Large intestine (tissue), 12 donors: Measurements from ENCODE around the gene MCAM. TPM values are rescaled to one million over a fixed set of nuclear protein-coding genes. Genes with fewer than 3 reads are reported as not detected.

ENCODE experiments used
- DNase-seq, 2 donors: peaks; one replicate each; pipeline versions ENCODE4 v3.0.0 to v3.0.0-alpha.2; 2013
- H3K27ac ChIP-seq: one replicate; pipeline ENCODE4 v1.5.1; 2013; ENCODE audit warnings: low read length
- H3K27me3 ChIP-seq: 2 replicates; pipeline ENCODE4 v1.6.1; 2013; ENCODE audit warnings: low read length; ENCODE audit not compliant: control insufficient read depth, insufficient read depth
- H3K36me3 ChIP-seq: 2 replicates; pipeline ENCODE4 v1.6.1; 2013; ENCODE audit warnings: low read length; ENCODE audit not compliant: control insufficient read depth, insufficient read depth
- H3K4me1 ChIP-seq: one replicate; pipeline ENCODE4 v1.6.1; 2013; ENCODE audit warnings: low read length; ENCODE audit not compliant: control insufficient read depth, insufficient read depth
- H3K4me3 ChIP-seq: one replicate; pipeline ENCODE4 v1.5.1; 2013; ENCODE audit warnings: low read length
- H3K9me3 ChIP-seq: one replicate; pipeline ENCODE4 v1.6.1; 2013; ENCODE audit warnings: mild to moderate bottlenecking, low read depth, low read length, moderate library complexity; ENCODE audit not compliant: control insufficient read depth
- WGBS: methylation state at CpG from one replicate; pipeline ENCODE4 v1.1.5; 2013; ENCODE audit warnings: low lambda C conversion rate; ENCODE audit not compliant: insufficient coverage; 5-methylcytosine and 5-hydroxymethylcytosine counted together
- long read RNA-seq, 11 donors: transcript quantifications; one replicate each; lab custom pipeline, GENCODE V29; 2026
- polyA plus RNA-seq: library from polyadenylated mRNA; unstranded; fragments of 120-200 nt; gene quantifications from one replicate; pipeline ENCODE4 v1.2.1, GENCODE V29; 2013

The MCAM gene
- polyA plus RNA-seq = 50.4 TPM
- long read RNA-seq, donor 1, partial matches to known transcripts = 0 of 3 reads
- long read RNA-seq, donor 1, other reads (novel, unspliced or antisense) = 0 of 3 reads
- long read RNA-seq, donor 2, partial matches to known transcripts = 0 of 3 reads
- long read RNA-seq, donor 2, other reads (novel, unspliced or antisense) = 0 of 3 reads
- long read RNA-seq, donor 3 = 0 reads
- long read RNA-seq, donor 4 = 0 reads
- long read RNA-seq, donor 5, partial matches to known transcripts = 0 of 1 reads
- long read RNA-seq, donor 5, other reads (novel, unspliced or antisense) = 0 of 1 reads
- long read RNA-seq, donor 6, partial matches to known transcripts = 0 of 4 reads
- long read RNA-seq, donor 6, other reads (novel, unspliced or antisense) = 0 of 4 reads
- long read RNA-seq, donor 7, partial matches to known transcripts = 0 of 2 reads
- long read RNA-seq, donor 7, other reads (novel, unspliced or antisense) = 0 of 2 reads
- long read RNA-seq, donor 8, partial matches to known transcripts = 5 of 9 reads
- long read RNA-seq, donor 8, other reads (novel, unspliced or antisense) = 0 of 9 reads
- long read RNA-seq, donor 9, partial matches to known transcripts = 0 of 5 reads
- long read RNA-seq, donor 9, other reads (novel, unspliced or antisense) = 0 of 5 reads
- long read RNA-seq, donor 10, partial matches to known transcripts = 0 of 3 reads
- long read RNA-seq, donor 10, other reads (novel, unspliced or antisense) = 0 of 3 reads
- long read RNA-seq, donor 11, transcript MCAM-201 (16 exons, 3,313 nt) = major isoform, 5 of 5 reads
- long read RNA-seq, donor 11, partial matches to known transcripts = 0 of 5 reads
- long read RNA-seq, donor 11, other reads (novel, unspliced or antisense) = 0 of 5 reads

GRCh38 chr11:119316729-119317591, at the start of gene MCAM:
TSS of gene MCAM (minus strand) at chr11:119317130. CDS start at chr11:119317101, 29 bp downstream.
- H3K27me3 ChIP-seq = peaks cover 81% of the 10 kb centered on the region
- H3K36me3 ChIP-seq = peaks cover 7% of the 10 kb centered on the region
- peaks cover 52% of the 10 kb centered on the region for H3K4me1 ChIP-seq

GRCh38 chr11:119365071-119365591, 48.2 kb upstream of the MCAM start:
- H3K27ac ChIP-seq = no peak overlapping the region
- H3K4me3 ChIP-seq = no peak overlapping the region
- H3K9me3 ChIP-seq = peaks cover 3% of the 10 kb centered on the region
- H3K27me3 ChIP-seq = peaks cover 3% of the 10 kb centered on the region
- H3K4me1 ChIP-seq = peaks cover 84% of the 10 kb centered on the region
- H3K36me3 ChIP-seq = no peaks in the 10 kb centered on the region
- WGBS = no CpG with 5 or more reads among the region's 6 CpGs
- peak in 1 of 2 donors; percentile 6 for DNase-seq

More at GRCh38 chr11:119316729-119317591, at the start of gene MCAM:
- DNase-seq = peak; percentile 39 to 42
- Histone ChIP-seq H3K9me3 (peaks cover 6% of the 10 kb centered on the region), H3K4me3 (peak within 1 kb of the TSS; percentile 60), H3K27ac (peak within 1 kb of the TSS; percentile 80)
- WGBS = no CpG with 5 or more reads among the region's 74 CpGs

- WGBS = no CpG with 5 or more reads among the region's 88 CpGs
Measured at GRCh38 chr11:119363851-119364590, 47.1 kb upstream of the MCAM start.

GRCh38 chr11:119363081-119363850, 46.3 kb upstream of the MCAM start:
- DNase-seq = peak in 1 of 2 donors; percentile 16
- Histone ChIP-seq H3K27me3 (peaks cover 3% of the 10 kb centered on the region), H3K27ac (no peak overlapping the region)

More at GRCh38 chr11:119363851-119364590, 47.1 kb upstream of the MCAM start:
- DNase-seq = peak in 1 of 2 donors; percentile 69
- H3K4me1 ChIP-seq = peaks cover 76% of the 10 kb centered on the region
- H3K36me3 ChIP-seq = peaks cover 3% of the 10 kb centered on the region
- peak overlapping the region; percentile 41 for H3K4me3 ChIP-seq
- peaks cover 3% of the 10 kb centered on the region for H3K27me3 ChIP-seq
- H3K9me3 ChIP-seq = peaks cover 3% of the 10 kb centered on the region
- no peak overlapping the region for H3K27ac ChIP-seq

GRCh38 chr11:119362741-119363080, 45.8 kb upstream of the MCAM start:
- H3K4me1 ChIP-seq = peaks cover 62% of the 10 kb centered on the region
- WGBS = no CpG with 5 or more reads among the region's 5 CpGs
- peaks cover 3% of the 10 kb centered on the region for H3K27me3 ChIP-seq
- peaks cover 9% of the 10 kb centered on the region for H3K36me3 ChIP-seq
- no peak for DNase-seq
- no peak overlapping the region for H3K4me3 ChIP-seq
- peaks cover 3% of the 10 kb centered on the region for H3K9me3 ChIP-seq
- no peak overlapping the region for H3K27ac ChIP-seq

More at GRCh38 chr11:119363081-119363850, 46.3 kb upstream of the MCAM start:
- peak overlapping the region; percentile 41 for H3K4me3 ChIP-seq
- peaks cover 9% of the 10 kb centered on the region for H3K36me3 ChIP-seq
- H3K9me3 ChIP-seq = peaks cover 3% of the 10 kb centered on the region
- peaks cover 68% of the 10 kb centered on the region for H3K4me1 ChIP-seq
- WGBS = no CpG with 5 or more reads among the region's 44 CpGs

- DNase-seq = peak in 1 of 2 donors; percentile 8
- H3K4me3 ChIP-seq = no peak overlapping the region
- peaks cover 3% of the 10 kb centered on the region for H3K27me3 ChIP-seq
- peaks cover 3% of the 10 kb centered on the region for H3K9me3 ChIP-seq
- peaks cover 9% of the 10 kb centered on the region for H3K36me3 ChIP-seq
- WGBS = no CpG with 5 or more reads among the region's 11 CpGs
- H3K27ac ChIP-seq = peak overlapping the region; percentile 91
- H3K4me1 ChIP-seq = peaks cover 57% of the 10 kb centered on the region
Measured at GRCh38 chr11:119361941-119362725, 45.2 kb upstream of the MCAM start.

- peak overlapping the region; percentile 91 for H3K27ac ChIP-seq
- WGBS = no CpG with 5 or more reads among the region's 8 CpGs
Measured at GRCh38 chr11:119361056-119361787, 44.3 kb upstream of the MCAM start.

More at GRCh38 chr11:119361056-119361787, 44.3 kb upstream of the MCAM start:
- peaks cover 3% of the 10 kb centered on the region for H3K9me3 ChIP-seq
- no peak overlapping the region for H3K4me3 ChIP-seq
- DNase-seq = peak; percentile 78 to 90
- peaks cover 9% of the 10 kb centered on the region for H3K36me3 ChIP-seq
- H3K27me3 ChIP-seq = peaks cover 3% of the 10 kb centered on the region
- peaks cover 48% of the 10 kb centered on the region for H3K4me1 ChIP-seq
